Measurements from ENCODE around the gene ITPRIPL2. TPM values are rescaled to one million over a fixed set of nuclear protein-coding genes. Genes with fewer than 3 reads are reported as not detected.
A peak's percentile ranks its signal among the peaks of the same experiment; 100 is the strongest.

The ITPRIPL2 gene
- total and polyA plus RNA-seq, 2 experiments from 2014 or later, result 9.5 to 71.9 TPM

DNA sequence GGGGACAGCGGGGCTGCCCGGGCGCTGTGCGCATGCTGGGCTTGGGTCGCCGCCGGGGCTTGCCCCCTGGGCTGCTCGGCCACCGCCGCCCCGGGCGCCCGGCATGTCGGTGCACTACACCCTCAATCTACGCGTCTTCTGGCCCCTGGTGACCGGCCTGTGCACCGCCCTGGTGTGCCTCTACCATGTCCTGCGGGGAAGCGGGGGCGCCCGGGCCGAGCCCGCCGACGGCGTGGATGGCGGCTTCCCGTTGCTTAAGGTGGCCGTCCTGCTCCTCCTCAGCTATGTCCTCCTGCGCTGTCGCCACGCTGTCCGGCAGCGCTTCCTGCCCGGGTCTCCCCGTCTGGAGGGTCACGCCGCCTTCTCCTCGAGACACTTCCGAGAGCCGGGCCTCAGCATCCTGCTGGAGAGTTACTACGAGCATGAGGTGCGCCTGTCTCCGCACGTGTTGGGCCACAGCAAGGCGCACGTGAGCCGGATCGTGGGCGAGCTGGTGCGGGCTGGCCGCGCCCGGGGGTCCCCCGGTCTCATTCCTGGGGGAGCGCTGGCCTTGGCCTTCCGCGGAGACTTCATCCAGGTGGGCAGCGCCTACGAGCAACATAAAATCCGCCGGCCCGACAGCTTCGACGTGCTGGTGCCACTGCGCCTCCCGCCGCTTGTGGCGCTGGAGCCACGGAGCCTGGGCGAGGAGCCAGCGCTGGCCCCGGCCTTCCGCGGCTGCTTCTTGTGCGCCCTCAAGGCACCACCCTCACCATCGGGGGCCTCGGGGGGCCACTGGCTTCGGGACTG lies 789 bp downstream of the ITPRIPL2 start:
- peak overlapping the region; percentile 95 for H3K27ac ChIP-seq
- H3K4me1 ChIP-seq (ENCODE audit: insufficient read depth), result peaks cover 37% of the 10 kb centered on the region
- H3K4me2 ChIP-seq (ENCODE audit: unreplicated experiment), result peak overlapping the region; percentile 87
- H3K27me3 ChIP-seq (replicated peaks; ENCODE audit: insufficient read depth), result no peaks in the 10 kb centered on the region
- H3K9ac ChIP-seq, result peak overlapping the region; percentile 92
- no peaks in the 10 kb centered on the region for H3K9me3 ChIP-seq (ENCODE audit: low read depth)
- no peaks in the 10 kb centered on the region for H3K9me2 ChIP-seq (ENCODE audit: insufficient read depth)
- peaks cover 6% of the 10 kb centered on the region; the same call in 1 of the 2 replicates for H3K36me3 ChIP-seq (ENCODE audit: low read depth)
- 1 to 2% methylated on average over 51 to 69 of the region's 80 CpGs for WGBS, 2 experiments (ENCODE audit: low coverage in 1 of 2, low lambda C conversion rate in 2 of 2, missing lambda C conversion rate in 2 of 2)
- H3K4me3 ChIP-seq, result peak overlapping the region; percentile 73
- in situ Hi-C loops (cut with MboI), result no loop called here
- no peak overlapping the region for H2AFZ ChIP-seq
- H3K79me2 ChIP-seq (ENCODE audit: insufficient read depth), result peaks cover 43% of the 10 kb centered on the region
- H3F3A ChIP-seq (ENCODE audit: insufficient read depth), result peaks cover 37% of the 10 kb centered on the region
- no peak for TF ChIP-seq EZH2 (IDR thresholded peaks at IDR 0.05; ENCODE audit: insufficient read depth, poor library complexity, severe bottlenecking)
- TF ChIP-seq EZH2phosphoT487 (IDR thresholded peaks at IDR 0.05; ENCODE audit: insufficient read depth, low read depth), result no peak
- peak; percentile 89 for DNase-seq
- H4K20me1 ChIP-seq (ENCODE audit: insufficient read depth), result no peaks in the 10 kb centered on the region

DNA sequence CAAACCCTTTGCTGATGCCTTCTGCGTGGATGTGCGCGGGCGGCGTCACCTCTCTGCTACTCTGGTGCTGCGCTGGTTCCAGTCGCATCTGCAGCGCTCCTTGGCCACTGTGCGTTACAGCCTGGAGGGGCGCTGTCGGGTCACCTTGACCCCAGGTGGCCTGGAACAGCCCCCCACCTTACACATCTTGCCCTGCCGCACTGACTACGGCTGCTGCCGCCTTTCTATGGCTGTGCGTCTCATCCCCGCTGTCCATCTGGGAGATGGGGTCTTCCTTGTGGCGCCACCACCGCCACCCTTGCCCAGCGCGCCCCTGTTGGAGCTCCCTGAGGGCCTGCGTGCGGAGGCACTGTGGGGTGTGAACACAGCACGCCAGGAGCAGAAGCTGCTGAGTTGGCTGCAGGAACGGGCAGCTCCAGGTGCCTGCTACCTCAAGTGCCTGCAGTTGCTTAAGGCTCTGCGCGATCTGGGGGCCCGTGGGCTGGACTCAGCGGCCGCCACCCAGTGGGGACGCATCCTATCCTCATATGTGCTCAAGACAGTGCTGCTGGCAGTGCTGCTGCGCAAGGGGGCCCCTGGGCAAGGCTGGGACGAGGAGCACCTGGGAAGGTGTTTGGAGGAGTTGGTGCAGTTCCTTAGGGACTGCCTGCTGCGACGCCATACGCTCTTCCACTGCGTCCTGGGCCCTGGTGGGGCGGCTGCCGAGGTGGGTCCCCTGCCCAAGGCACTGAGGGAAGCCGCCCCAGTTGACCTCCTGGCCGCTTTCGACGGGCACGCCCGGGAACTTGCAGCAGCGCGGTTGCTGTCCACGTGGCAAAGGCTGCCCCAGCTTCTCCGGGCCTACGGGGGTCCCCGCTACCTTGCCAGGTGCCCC lies 1.6 kb downstream of the ITPRIPL2 start:
- Histone ChIP-seq H3K27ac (peak overlapping the region; percentile 95), H3K79me2 (ENCODE audit: insufficient read depth) (peaks cover 48% of the 10 kb centered on the region), H4K20me1 (ENCODE audit: insufficient read depth) (no peaks in the 10 kb centered on the region), H3K9ac (peak overlapping the region; percentile 92), H3K4me1 (ENCODE audit: insufficient read depth) (peaks cover 44% of the 10 kb centered on the region), H3K27me3 (replicated peaks; ENCODE audit: insufficient read depth) (no peaks in the 10 kb centered on the region), H3K9me2 (ENCODE audit: insufficient read depth) (no peaks in the 10 kb centered on the region), H3K36me3 (ENCODE audit: low read depth) (peaks cover 6% of the 10 kb centered on the region; the same call in 1 of the 2 replicates), H3K4me3 (peak overlapping the region; percentile 73), H2AFZ (no peak overlapping the region), H3K9me3 (ENCODE audit: low read depth) (no peaks in the 10 kb centered on the region), H3F3A (ENCODE audit: insufficient read depth) (peaks cover 44% of the 10 kb centered on the region), H3K4me2 (ENCODE audit: unreplicated experiment) (peak overlapping the region; percentile 87)
- in situ Hi-C loops (cut with MboI), result no loop called here
- WGBS, 2 experiments (ENCODE audit: low coverage in 1 of 2, low lambda C conversion rate in 2 of 2, missing lambda C conversion rate in 2 of 2), result 78 to 79% methylated on average over 39 to 50 of the region's 50 CpGs
- no peak for DNase-seq
- TF ChIP-seq EZH2 (IDR thresholded peaks at IDR 0.05; ENCODE audit: insufficient read depth, poor library complexity, severe bottlenecking) (no peak), EZH2phosphoT487 (IDR thresholded peaks at IDR 0.05; ENCODE audit: insufficient read depth, low read depth) (no peak)

DNA sequence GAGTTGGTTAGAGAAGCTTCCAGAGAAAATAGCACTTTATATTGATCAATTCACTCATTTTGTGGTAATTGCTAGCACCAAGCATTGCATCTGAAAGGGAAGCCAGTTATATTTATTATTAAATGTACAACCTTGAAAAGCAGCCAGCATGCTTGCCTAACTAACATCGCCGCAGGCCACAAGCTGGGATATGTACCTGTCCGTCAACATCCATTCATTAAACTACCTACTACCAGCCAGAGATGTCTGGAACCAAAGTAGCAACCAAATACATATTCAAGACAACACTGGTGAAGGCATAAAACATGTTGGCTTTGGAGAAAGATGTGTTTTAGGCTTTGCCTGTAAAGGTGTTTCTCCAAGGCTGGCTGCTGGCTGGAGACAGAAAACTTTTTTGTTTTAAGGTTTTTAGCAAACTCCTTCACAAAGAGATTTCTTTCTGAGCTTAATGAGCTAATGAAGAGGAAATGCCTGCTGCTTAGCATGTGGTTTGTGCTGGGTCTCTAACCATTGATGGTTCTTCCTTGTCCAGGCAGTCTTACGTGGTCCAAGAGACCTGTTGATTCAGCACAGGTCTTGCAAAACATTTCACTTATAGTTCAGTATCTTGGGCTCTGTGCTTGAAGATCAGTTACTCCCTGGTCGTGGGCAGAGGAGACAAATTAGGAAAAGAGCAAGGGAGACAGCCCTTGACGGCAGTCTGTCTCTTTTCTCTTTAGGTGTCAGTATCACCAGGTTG lies 3.1 kb downstream of the ITPRIPL2 start:
- Histone ChIP-seq H3K4me1 (ENCODE audit: insufficient read depth) (peaks cover 47% of the 10 kb centered on the region), H3K4me2 (ENCODE audit: unreplicated experiment) (peak overlapping the region; percentile 87), H3K27ac (peak overlapping the region; percentile 95), H3F3A (ENCODE audit: insufficient read depth) (peaks cover 50% of the 10 kb centered on the region), H4K20me1 (ENCODE audit: insufficient read depth) (no peaks in the 10 kb centered on the region), H3K27me3 (replicated peaks; ENCODE audit: insufficient read depth) (no peaks in the 10 kb centered on the region), H3K9me3 (ENCODE audit: low read depth) (no peaks in the 10 kb centered on the region), H3K9me2 (ENCODE audit: insufficient read depth) (no peaks in the 10 kb centered on the region), H3K4me3 (peak overlapping the region; percentile 73), H3K36me3 (ENCODE audit: low read depth) (peaks cover 15% of the 10 kb centered on the region; the same call in 1 of the 2 replicates), H3K9ac (peak overlapping the region; percentile 92), H3K79me2 (ENCODE audit: insufficient read depth) (peaks cover 62% of the 10 kb centered on the region), H2AFZ (no peak overlapping the region)
- DNase-seq, result peak; percentile 62
- TF ChIP-seq EZH2phosphoT487 (IDR thresholded peaks at IDR 0.05; ENCODE audit: insufficient read depth, low read depth) (no peak), EZH2 (IDR thresholded peaks at IDR 0.05; ENCODE audit: insufficient read depth, poor library complexity, severe bottlenecking) (no peak)
- in situ Hi-C loops (cut with MboI), result no loop called here
- WGBS, 2 experiments (ENCODE audit: low coverage in 1 of 2, low lambda C conversion rate in 2 of 2, missing lambda C conversion rate in 2 of 2), result 54 to 59% methylated on average over 6 of the region's 6 CpGs
